Neutrophil (primary cell): ENCODE measurements around the gene SLC34A3.
A peak's percentile ranks its signal among the peaks of the same experiment; 100 is the strongest.

ENCODE experiments used
- H3K27ac ChIP-seq: fragments of 200-600 bp; sonication (generic); 2 replicates; pipeline ENCODE4 v1.5.1; 2016; ENCODE audit warnings: mild to moderate bottlenecking, moderate library complexity
- H3K27me3 ChIP-seq: fragments of 200-600 bp; sonication (generic); 2 replicates; pipeline ENCODE4 v1.6.0; 2016; ENCODE audit warnings: mild to moderate bottlenecking
- H3K36me3 ChIP-seq: fragments of 200-600 bp; sonication (generic); 2 replicates; pipeline ENCODE4 v1.5.1; 2017
- H3K4me1 ChIP-seq, 2 experiments: fragments of 200-600 bp in 1 of 2; sonication (generic) in 1 of 2; 1 replicate in 1 of 2; 2 replicates in 1 of 2; pipeline versions ENCODE4 v1.5.1 to v1.6.1; 2013 to 2016; ENCODE audit warnings: low read depth in 1 of 2, low read length in 1 of 2, mild to moderate bottlenecking in 1 of 2, moderate library complexity in 1 of 2; ENCODE audit not compliant: control insufficient read depth in 1 of 2, insufficient read depth in 1 of 2
- H3K4me3 ChIP-seq, 2 experiments: fragments of 200-600 bp in 1 of 2; sonication (generic) in 1 of 2; 1 replicate in 1 of 2; 2 replicates in 1 of 2; pipeline ENCODE4 v1.5.1; 2013 to 2016; ENCODE audit warnings: low read depth in 1 of 2, low read length in 1 of 2, mild to moderate bottlenecking in 1 of 2, moderate library complexity in 1 of 2
- H3K9me3 ChIP-seq: fragments of 200-600 bp; sonication (generic); 2 replicates; pipeline ENCODE4 v1.5.1; 2016
- CTCF ChIP-seq: fragments of 200-600 bp; sonication (generic); IDR thresholded peaks from 2 replicates; pipeline ENCODE4 v1.5.1; 2016; ENCODE audit warnings: antibody characterized with exemption

SLC34A3 gene

GRCh38 chr9:137201205-137201868, 29.4 kb upstream of the SLC34A3 start:
- TF ChIP-seq CTCF: no peak
- Histone ChIP-seq H3K4me3 (peak overlapping the region; percentile 77 to 93), H3K27ac (peak overlapping the region; percentile 87), H3K9me3 (no peaks in the 10 kb centered on the region), H3K36me3 (no peaks in the 10 kb centered on the region), H3K27me3 (peaks cover 15% of the 10 kb centered on the region), H3K4me1 (peaks cover 36 to 37% of the 10 kb centered on the region in 2 experiments)

GRCh38 chr9:137202966-137203365, 27.7 kb upstream of the SLC34A3 start:
- peaks cover 15% of the 10 kb centered on the region for H3K27me3 ChIP-seq
- no peak for TF ChIP-seq CTCF
- H3K36me3 ChIP-seq: no peaks in the 10 kb centered on the region
- H3K4me3 ChIP-seq: no peak overlapping the region
- no peaks in the 10 kb centered on the region for H3K9me3 ChIP-seq
- no peak overlapping the region for H3K27ac ChIP-seq
- peaks cover 51 to 52% of the 10 kb centered on the region in 2 experiments for H3K4me1 ChIP-seq

- no peak for TF ChIP-seq CTCF
- Histone ChIP-seq H3K4me3 (peak overlapping the region; percentile 94 to 99), H3K36me3 (no peaks in the 10 kb centered on the region), H3K9me3 (no peaks in the 10 kb centered on the region), H3K27me3 (peaks cover 3% of the 10 kb centered on the region), H3K4me1 (peaks cover 43 to 47% of the 10 kb centered on the region in 2 experiments), H3K27ac (peak overlapping the region; percentile 88)
Observed at GRCh38 chr9:137204731-137205125, 26.0 kb upstream of the SLC34A3 start.

GRCh38 chr9:137205126-137206069, 25.3 kb upstream of the SLC34A3 start, which contains the start of the genes NDOR1 and TMEM203:
NDOR1 (plus strand) TSS chr9:137205700; CDS start chr9:137205778, 78 bp downstream.
TMEM203 (minus strand) TSS chr9:137205648; CDS start chr9:137205414, 234 bp downstream.
- Histone ChIP-seq H3K36me3 (no peaks in the 10 kb centered on the region), H3K4me3 (peak within 1 kb of the TSS; percentile 94 to 99), H3K27me3 (no peaks in the 10 kb centered on the region), H3K27ac (peak within 1 kb of the TSS; percentile 88), H3K9me3 (no peaks in the 10 kb centered on the region), H3K4me1 (peaks cover 41 to 45% of the 10 kb centered on the region in 2 experiments)
- TF ChIP-seq CTCF: no peak

GRCh38 chr9:137206602-137207001, 24.1 kb upstream of the SLC34A3 start:
- Histone ChIP-seq H3K27ac (peak overlapping the region; percentile 4), H3K27me3 (no peaks in the 10 kb centered on the region), H3K9me3 (no peaks in the 10 kb centered on the region), H3K36me3 (no peaks in the 10 kb centered on the region), H3K4me3 (peak overlapping the region; percentile 94 to 99), H3K4me1 (peaks cover 35 to 38% of the 10 kb centered on the region in 2 experiments)
- TF ChIP-seq CTCF: no peak
